Upper lobe of left lung (tissue), 6 donors: ENCODE data around the gene MPV17. TPM values are rescaled to one million over a fixed set of nuclear protein-coding genes. Genes with fewer than 3 reads are reported as not detected.

Source experiments
- ATAC-seq, 2 donors: fragments of 200-7000 bp; cut with Tn5 transposase; one replicate each; pipeline ENCODE4 v1.9.1; 2022; ENCODE audit warnings: mild to moderate bottlenecking in 2 of 2, moderate library complexity in 2 of 2; ENCODE audit not compliant: low FRiP score in 2 of 2
- DNase-seq, 2 donors: peaks; one replicate each; pipeline ENCODE4 v3.0.0-alpha.2; 2019 to 2020
- H3K27ac ChIP-seq, 4 donors: fragments of 200-600 bp; sonication (generic); one replicate each; pipeline ENCODE4 v1.5.1; 2016 to 2019
- H3K27me3 ChIP-seq, 4 donors: fragments of 200-600 bp; sonication (generic); one replicate each; pipeline ENCODE4 v1.5.1; 2017 to 2019
- H3K36me3 ChIP-seq, 4 donors: fragments of 200-600 bp; sonication (generic); one replicate each; pipeline ENCODE4 v1.5.1; 2016 to 2019
- H3K4me1 ChIP-seq, 4 donors: fragments of 200-600 bp; sonication (generic); one replicate each; pipeline ENCODE4 v1.5.1; 2018 to 2019
- H3K4me3 ChIP-seq, 4 donors: fragments of 200-600 bp; sonication (generic); one replicate each; pipeline ENCODE4 v1.5.1; 2017 to 2019; ENCODE audit warnings: mild to moderate bottlenecking in 2 of 4, moderate library complexity in 1 of 4
- H3K9me3 ChIP-seq, 4 donors: fragments of 200-600 bp; sonication (generic); one replicate each; pipeline ENCODE4 v1.5.1; 2018 to 2019
- EP300 ChIP-seq, 4 donors: sonication (generic); formaldehyde crosslinking; IDR thresholded peaks; one replicate each; pipeline ENCODE4 v1.5.1; 2017; ENCODE audit warnings: antibody characterized with exemption in 4 of 4, control low read depth in 2 of 4
- POLR2A ChIP-seq, 4 donors: fragments of 450-650 bp; IDR thresholded peaks; one replicate each; pipeline ENCODE4 v1.5.1; 2016 to 2017; ENCODE audit warnings: antibody characterized with exemption in 4 of 4, mild to moderate bottlenecking in 2 of 4
- POLR2AphosphoS5 ChIP-seq, 2 donors: sonication (generic); formaldehyde crosslinking; IDR thresholded peaks; one replicate each; pipeline ENCODE4 v1.5.1; 2017; ENCODE audit warnings: antibody characterized with exemption in 2 of 2
- WGBS, 2 donors: methylation state at CpG; one replicate each; pipeline ENCODE4 v1.1.5; 2017 to 2018; 5-methylcytosine and 5-hydroxymethylcytosine counted together
- total RNA-seq, 6 donors: library from RNA; depleted of rRNA in 4 of 6; stranded (reverse); fragments of >200 nt in 4 of 6; gene quantifications; one replicate each; pipeline versions ENCODE4 v1.1.0 to v1.2.1, GENCODE V29; 2016 to 2021
- TF ChIP-seq, protein P1 (sequence below), 6 experiments: fragments of 450-650 bp in 4 of 6; fragments of 200-600 bp in 2 of 6; sonication (generic) in 2 of 6; IDR thresholded peaks; one replicate each; pipeline ENCODE4 v1.5.1; 2016 to 2019; ENCODE audit warnings: antibody characterized with exemption in 6 of 6
- donor health status: DM: no; HTN: no; CAD: no; lungs with moderate emphysema.
- donor health status: DM: no; HTN: yes; CAD: no; lungs with severe emphysema.

Gene MPV17, protein sequence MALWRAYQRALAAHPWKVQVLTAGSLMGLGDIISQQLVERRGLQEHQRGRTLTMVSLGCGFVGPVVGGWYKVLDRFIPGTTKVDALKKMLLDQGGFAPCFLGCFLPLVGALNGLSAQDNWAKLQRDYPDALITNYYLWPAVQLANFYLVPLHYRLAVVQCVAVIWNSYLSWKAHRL
- total RNA-seq: 10 to 100 TPM; 51.2 to 99.3 (median 75.9) TPM

DNA sequence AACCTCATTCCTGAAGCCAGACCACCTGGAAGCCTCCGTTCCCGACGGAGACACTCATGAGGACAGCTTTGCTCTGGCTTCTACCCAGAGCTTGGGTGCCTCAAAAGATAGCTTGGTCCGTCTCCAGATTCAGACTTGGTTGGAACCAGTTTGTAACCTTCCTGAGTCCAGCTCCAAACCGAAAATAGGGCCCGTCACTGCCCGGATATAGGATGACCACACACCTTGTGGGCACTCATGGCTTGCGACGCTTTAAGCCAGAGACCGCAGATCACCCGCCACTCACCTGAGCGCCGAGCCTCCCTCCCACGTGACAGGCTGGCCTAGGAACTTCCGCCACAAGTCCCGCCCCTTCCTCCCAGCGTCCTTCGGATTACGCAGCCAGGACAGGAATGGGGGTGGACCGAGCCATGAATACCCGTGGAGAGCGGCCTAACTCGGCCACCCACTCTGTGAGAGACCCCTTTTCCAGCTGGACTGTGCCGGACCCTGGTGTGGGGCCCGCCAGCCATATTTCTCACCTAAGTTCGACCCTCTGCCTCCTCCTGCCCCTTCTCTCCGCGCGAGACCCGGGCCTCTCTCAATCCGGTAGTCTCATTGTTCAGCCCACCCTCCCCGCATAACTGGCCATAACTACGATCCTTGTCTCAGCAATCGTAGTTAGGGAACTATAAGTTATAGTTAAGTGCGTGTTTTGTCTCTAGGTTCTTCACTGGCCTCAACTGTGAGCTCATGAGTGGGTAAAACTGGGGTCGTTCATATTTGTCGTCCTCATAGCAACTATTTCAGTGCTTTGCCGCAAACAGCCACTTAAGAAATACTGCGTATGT is at the start of gene MPV17:
Gene MPV17, minus strand, starts transcription at position 332 of the 830 bp plus-strand sequence. CDS start 580 bp downstream, outside the sequence.
- WGBS, 2 donors: 0 to 1% methylated on average over 15 to 32 of the region's 39 CpGs
- ATAC-seq: peak; percentile 96 to 98

DNA sequence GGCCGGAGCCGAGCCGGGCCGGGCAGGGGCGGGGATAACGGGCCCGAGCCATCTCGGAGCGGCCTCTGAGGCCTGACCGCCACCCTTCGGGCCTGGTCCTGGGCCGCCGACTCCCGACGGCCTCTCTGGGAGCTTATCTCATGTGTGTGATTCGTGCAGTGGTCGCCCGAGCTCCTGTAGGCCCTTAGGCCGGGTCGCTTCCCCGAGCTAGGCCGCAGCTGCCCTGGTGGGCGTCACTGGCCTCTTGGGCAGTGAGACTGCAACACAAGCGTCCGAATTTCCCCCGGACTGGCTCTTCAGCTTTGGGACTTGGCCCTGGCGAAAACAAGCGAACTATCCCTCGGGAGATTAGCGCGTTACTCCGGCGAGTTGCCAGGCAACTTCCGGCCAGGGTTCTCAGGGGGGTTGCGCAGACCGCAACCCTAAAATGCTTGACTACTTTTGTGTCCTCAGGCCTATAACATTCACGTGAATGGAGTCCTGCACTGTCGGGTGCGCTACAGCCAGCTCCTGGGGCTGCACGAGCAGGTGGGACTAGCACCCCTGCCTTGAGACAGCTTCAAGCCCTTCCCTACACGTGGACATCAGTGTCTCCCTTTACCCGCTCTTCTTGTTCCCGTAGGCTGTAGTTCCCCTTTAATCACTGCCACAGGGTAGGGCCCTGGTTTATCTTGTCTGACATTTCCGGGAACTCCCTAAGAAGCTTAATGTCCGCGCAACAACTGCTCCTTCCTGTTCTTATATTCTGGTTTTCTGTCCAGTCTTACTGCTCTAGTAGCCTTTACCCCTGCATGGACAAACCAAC is 48.1 kb upstream of the MPV17 start:
- DNase-seq: peak in 1 of 2 donors; percentile 55

More for the DNA sequence above, at the start of gene MPV17:
- peak; percentile 89 to 95 for DNase-seq
- Histone ChIP-seq H3K4me3 (peak within 1 kb of the TSS; percentile 27 to 93 (median 66)), H3K9me3 (no peaks in the 10 kb centered on the region), H3K36me3 (peaks cover 8 to 22% (median 14%) of the 10 kb centered on the region in 4 donors), H3K4me1 (peaks cover 17 to 27% (median 23%) of the 10 kb centered on the region in 4 donors), H3K27ac (peak within 1 kb of the TSS; percentile 92 to 97 (median 95)), H3K27me3 (no peaks in the 10 kb centered on the region)
- TF ChIP-seq POLR2A (IDR thresholded peaks at IDR 0.05) (peak; percentile 55 to 95 (median 88)), EP300 (IDR thresholded peaks at IDR 0.05) (no peak), POLR2AphosphoS5 (IDR thresholded peaks at IDR 0.05) (peak; percentile 90 to 94)

DNA sequence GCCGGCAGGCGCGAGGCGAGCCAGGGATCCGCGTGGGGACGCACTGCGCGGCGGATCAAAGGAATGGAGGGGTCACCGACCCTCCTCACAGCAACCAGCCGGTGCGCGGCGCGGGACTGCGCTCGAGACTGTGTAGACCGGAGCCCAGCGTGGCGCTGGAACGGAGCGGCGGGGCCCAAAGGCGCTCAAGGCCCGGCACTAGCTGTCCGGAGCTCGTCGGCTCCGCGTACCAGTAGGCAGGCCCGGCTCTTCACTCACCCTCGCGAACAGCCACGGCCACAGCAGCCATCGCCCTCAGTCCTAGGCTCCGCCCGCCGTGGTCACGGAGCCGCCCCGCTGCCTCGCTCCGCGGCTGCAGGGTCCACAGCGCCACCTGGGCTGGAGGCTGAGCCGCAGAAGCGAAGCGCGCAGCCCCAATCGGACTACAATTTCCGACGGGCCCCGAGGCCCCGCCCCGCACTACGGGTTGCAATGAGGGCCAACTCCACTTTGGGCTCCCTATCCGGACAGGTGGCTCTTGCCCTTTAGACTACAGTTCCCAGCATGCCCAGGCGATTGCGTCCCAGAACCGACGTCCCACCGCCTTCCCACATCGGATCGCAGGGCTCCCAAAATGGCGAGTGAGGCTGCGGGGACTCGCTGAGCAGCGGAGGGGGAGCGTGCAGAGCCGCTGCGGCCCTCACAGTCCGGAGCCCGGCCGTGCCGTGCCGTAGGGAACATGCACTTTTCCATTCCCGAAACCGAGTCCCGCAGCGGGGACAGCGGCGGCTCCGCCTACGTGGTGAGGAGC is 47.3 kb upstream of the MPV17 start, which contains the start of the genes EIF2B4 and SNX17:
Gene EIF2B4, minus strand, starts transcription at position 313 of the 790 bp plus-strand sequence. Its CDS starts 24 bp downstream, at position 289.
Gene SNX17, plus strand, starts transcription at position 591 of the 790 bp plus-strand sequence. Its CDS starts 128 bp downstream, at position 719.
- Histone ChIP-seq H3K4me3 (peak within 1 kb of the TSS; percentile 71 to 98 (median 93)), H3K36me3 (peaks cover 35 to 66% (median 57%) of the 10 kb centered on the region in 4 donors), H3K9me3 (no peaks in the 10 kb centered on the region), H3K27ac (peak within 1 kb of the TSS; percentile 88 to 96 (median 94)), H3K4me1 (peaks cover 28 to 45% (median 32%) of the 10 kb centered on the region in 4 donors), H3K27me3 (no peaks in the 10 kb centered on the region)
- ATAC-seq (peak; percentile 98 to 99), DNase-seq (peak; percentile 99 to 100)
- 0% methylated on average over 35 to 41 of the region's 85 CpGs for WGBS, 2 donors
- TF ChIP-seq EP300 (IDR thresholded peaks at IDR 0.05) (peak in 1 of 4 donors; percentile 79), POLR2AphosphoS5 (IDR thresholded peaks at IDR 0.05) (peak; percentile 96 to 97), POLR2A (IDR thresholded peaks at IDR 0.05) (peak in 3 of 4 donors; percentile 74 to 81 (median 75))
- TF ChIP-seq, protein P1, sequence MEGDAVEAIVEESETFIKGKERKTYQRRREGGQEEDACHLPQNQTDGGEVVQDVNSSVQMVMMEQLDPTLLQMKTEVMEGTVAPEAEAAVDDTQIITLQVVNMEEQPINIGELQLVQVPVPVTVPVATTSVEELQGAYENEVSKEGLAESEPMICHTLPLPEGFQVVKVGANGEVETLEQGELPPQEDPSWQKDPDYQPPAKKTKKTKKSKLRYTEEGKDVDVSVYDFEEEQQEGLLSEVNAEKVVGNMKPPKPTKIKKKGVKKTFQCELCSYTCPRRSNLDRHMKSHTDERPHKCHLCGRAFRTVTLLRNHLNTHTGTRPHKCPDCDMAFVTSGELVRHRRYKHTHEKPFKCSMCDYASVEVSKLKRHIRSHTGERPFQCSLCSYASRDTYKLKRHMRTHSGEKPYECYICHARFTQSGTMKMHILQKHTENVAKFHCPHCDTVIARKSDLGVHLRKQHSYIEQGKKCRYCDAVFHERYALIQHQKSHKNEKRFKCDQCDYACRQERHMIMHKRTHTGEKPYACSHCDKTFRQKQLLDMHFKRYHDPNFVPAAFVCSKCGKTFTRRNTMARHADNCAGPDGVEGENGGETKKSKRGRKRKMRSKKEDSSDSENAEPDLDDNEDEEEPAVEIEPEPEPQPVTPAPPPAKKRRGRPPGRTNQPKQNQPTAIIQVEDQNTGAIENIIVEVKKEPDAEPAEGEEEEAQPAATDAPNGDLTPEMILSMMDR (IDR thresholded peaks at IDR 0.05): peak; percentile 38 to 92 (median 81)

More for the DNA sequence above, 48.1 kb upstream of the MPV17 start:
- Histone ChIP-seq H3K27ac (peak overlapping the region; percentile 88 to 96 (median 94)), H3K4me3 (peak overlapping the region; percentile 71 to 98 (median 93)), H3K36me3 (peaks cover 37 to 66% (median 58%) of the 10 kb centered on the region in 4 donors), H3K4me1 (peaks cover 28 to 45% (median 32%) of the 10 kb centered on the region in 4 donors), H3K27me3 (no peaks in the 10 kb centered on the region), H3K9me3 (no peaks in the 10 kb centered on the region)
- TF ChIP-seq, protein P1 (IDR thresholded peaks at IDR 0.05): no peak
- TF ChIP-seq POLR2A (IDR thresholded peaks at IDR 0.05): peak in 1 of 4 donors; percentile 50
- TF ChIP-seq POLR2AphosphoS5 (IDR thresholded peaks at IDR 0.05): peak in 1 of 2 donors; percentile 17
- no peak for TF ChIP-seq EP300 (IDR thresholded peaks at IDR 0.05)
- 0% methylated on average over 19 to 21 of the region's 46 CpGs for WGBS, 2 donors
- ATAC-seq: peak; percentile 42 to 67

DNA sequence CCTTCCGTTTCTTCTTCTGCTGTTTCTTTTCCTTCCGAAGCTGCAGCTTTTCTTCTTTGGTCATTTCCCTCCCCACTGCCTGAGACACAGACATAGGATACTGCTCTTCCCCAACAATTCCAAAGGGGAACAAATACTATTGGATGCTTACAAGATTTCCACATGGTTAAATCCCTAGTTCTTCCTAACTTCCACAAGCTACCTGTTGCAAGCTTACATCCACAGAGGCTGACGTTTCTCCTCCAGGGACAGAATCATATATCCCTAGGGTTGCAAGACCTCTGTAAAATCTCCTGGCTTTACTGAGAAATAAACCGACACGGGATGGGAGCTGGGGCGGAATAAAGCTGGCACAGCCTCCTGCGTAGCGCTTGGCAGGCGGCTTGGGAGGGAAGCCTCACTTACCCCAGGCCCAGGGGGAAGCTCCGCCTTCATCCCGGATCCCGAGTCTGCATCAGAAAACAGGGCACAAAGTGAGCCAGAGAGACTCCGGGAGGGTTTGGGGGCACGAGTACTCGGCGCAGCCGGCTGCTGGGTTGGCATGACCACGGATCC is 46.7 kb upstream of the MPV17 start:
- peak; percentile 34 to 53 for ATAC-seq

More for the DNA sequence above, 46.7 kb upstream of the MPV17 start:
- Histone ChIP-seq H3K27me3 (no peaks in the 10 kb centered on the region), H3K4me3 (peak overlapping the region; percentile 68 to 98 (median 80)), H3K9me3 (no peaks in the 10 kb centered on the region), H3K36me3 (peaks cover 36 to 66% (median 57%) of the 10 kb centered on the region in 4 donors), H3K27ac (peak overlapping the region; percentile 88 to 96 (median 94)), H3K4me1 (peaks cover 28 to 45% (median 32%) of the 10 kb centered on the region in 4 donors)
- TF ChIP-seq, protein P1 (IDR thresholded peaks at IDR 0.05): no peak
- TF ChIP-seq POLR2AphosphoS5 (IDR thresholded peaks at IDR 0.05) (no peak), EP300 (IDR thresholded peaks at IDR 0.05) (no peak), POLR2A (IDR thresholded peaks at IDR 0.05) (no peak)
- WGBS, 2 donors: 0 to 1% methylated on average over 13 to 18 of the region's 18 CpGs
- peak in 1 of 2 donors; percentile 66 for DNase-seq
